HepG2 (cell line): ENCODE results near the gene TMEM198. TPM values are rescaled to one million over a fixed set of nuclear protein-coding genes. Genes with fewer than 3 reads are reported as not detected.

ENCODE experiments used
- BRF2 ChIP-seq: sonication (generic); formaldehyde crosslinking; IDR thresholded peaks from 2 replicates; pipeline ENCODE4 v1.8.1; 2022; ENCODE audit warnings: mild to moderate bottlenecking, missing genetic modification reagents
- HDAC6 ChIP-seq: fragments of 200-600 bp; sonication (generic); IDR thresholded peaks from 2 replicates; pipeline ENCODE4 v1.7.0; 2017; ENCODE audit warnings: mild to moderate bottlenecking, antibody characterized with exemption, low read length, low read depth
- HES4 ChIP-seq: sonication (generic); formaldehyde crosslinking; IDR thresholded peaks from 2 replicates; pipeline ENCODE4 v1.9.0; 2021; ENCODE audit warnings: mild to moderate bottlenecking, missing genetic modification reagents, borderline replicate concordance
- JDP2 ChIP-seq: sonication (generic); formaldehyde crosslinking; IDR thresholded peaks from 2 replicates; pipeline ENCODE4 v1.8.1; 2022; ENCODE audit warnings: missing genetic modification reagents, borderline replicate concordance
- KLF15 ChIP-seq: sonication (generic); formaldehyde crosslinking; IDR thresholded peaks from 2 replicates; pipeline ENCODE4 v1.8.1; 2023; ENCODE audit warnings: borderline replicate concordance, mild to moderate bottlenecking, inconsistent platforms, missing genetic modification reagents, mixed read lengths
- LBX2 ChIP-seq: sonication (generic); formaldehyde crosslinking; IDR thresholded peaks from 2 replicates; pipeline ENCODE4 v1.5.0; 2020; ENCODE audit warnings: missing genetic modification reagents, mild to moderate bottlenecking, borderline replicate concordance
- MAF1 ChIP-seq: sonication (generic); formaldehyde crosslinking; IDR thresholded peaks from 2 replicates; pipeline ENCODE4 v1.5.0; 2020; ENCODE audit warnings: missing genetic modification reagents, borderline replicate concordance
- MIXL1 ChIP-seq: IDR thresholded peaks from 2 replicates; pipeline ENCODE4 v1.6.1; 2016
- PPARG ChIP-seq: conservative IDR thresholded peaks from 2 replicates; pipeline ENCODE4 v1.6.1; 2016; ENCODE audit warnings: missing biosample characterization, missing genetic modification reagents
- SKIL ChIP-seq: sonication (generic); formaldehyde crosslinking; IDR thresholded peaks from 2 replicates; pipeline ENCODE4 v1.8.0; 2022; ENCODE audit warnings: missing genetic modification reagents, mild to moderate bottlenecking, moderate library complexity, borderline replicate concordance
- TCF7 ChIP-seq: sonication (generic); IDR thresholded peaks from 2 replicates; pipeline ENCODE4 v1.6.1; 2016; ENCODE audit warnings: antibody characterized with exemption, low read depth
- THAP9 ChIP-seq: sonication (generic); formaldehyde crosslinking; IDR thresholded peaks from 2 replicates; pipeline ENCODE4; 2020; ENCODE audit warnings: missing genetic modification reagents, mild to moderate bottlenecking, borderline replicate concordance
- TP53 ChIP-seq: sonication (generic); formaldehyde crosslinking; conservative IDR thresholded peaks from 2 replicates; pipeline ENCODE4 v1.4.0; 2020; ENCODE audit warnings: missing genetic modification reagents
- UBTF ChIP-seq: sonication (generic); formaldehyde crosslinking; IDR thresholded peaks from 2 replicates; pipeline ENCODE4 v1.4.0; 2020; ENCODE audit warnings: mild to moderate bottlenecking, missing genetic modification reagents
- ZBTB38 ChIP-seq: sonication (generic); formaldehyde crosslinking; IDR thresholded peaks from 2 replicates; pipeline ENCODE4 v1.5.1; 2020; ENCODE audit warnings: mild to moderate bottlenecking, missing genetic modification reagents
- ZNF275 ChIP-seq: sonication (generic); formaldehyde crosslinking; IDR thresholded peaks from 2 replicates; pipeline ENCODE4 v1.8.0; 2022; ENCODE audit warnings: missing genetic modification reagents, mild to moderate bottlenecking, inconsistent platforms, borderline replicate concordance
- ZNF510 ChIP-seq: sonication (generic); formaldehyde crosslinking; IDR thresholded peaks from 2 replicates; pipeline ENCODE4 v1.4.0; 2020; ENCODE audit warnings: low read depth, mild to moderate bottlenecking, missing genetic modification reagents
- ZNF777 ChIP-seq: sonication (generic); formaldehyde crosslinking; IDR thresholded peaks from 2 replicates; pipeline ENCODE4 v1.4.0; 2020; ENCODE audit warnings: missing genetic modification reagents
- polyA plus RNA-seq, 8 experiments: library from polyadenylated mRNA; depleted of rRNA in 3 of 8; stranded (reverse) in 7 of 8; unstranded in 1 of 8; fragments of >200 nt; fragmentation: Illumina TruSeq in 4 of 8; extraction: Trizol in 4 of 8; gene quantifications; 2 replicates each; pipeline versions ENCODE4 v1.2.1 to v1.2.3, GENCODE V29; 2011 to 2016; ENCODE audit warnings: low read depth in 4 of 8, missing spikeins in 1 of 8, mixed read lengths in 1 of 8; ENCODE audit not compliant: insufficient read depth in 1 of 8
- total RNA-seq, 5 experiments: library from RNA; depleted of rRNA; stranded (reverse); fragments of >200 nt; fragmentation: Illumina TruSeq; extraction: Trizol; gene quantifications; 2 replicates each; pipeline ENCODE4 v1.2.3, GENCODE V29; 2016; ENCODE audit warnings: low read depth in 1 of 5

The TMEM198 gene
- total and polyA plus RNA-seq, 2 of the 13 experiments (the other 11 are each of a cell fraction or from before 2014, with no cell fraction given) = 17.3 to 23.5 TPM

GRCh38 chr2:219597552-219598307 lies 53.9 kb downstream of the TMEM198 start, which contains the start of gene STK11IP (continued):
- peak; percentile 93 for TF ChIP-seq UBTF (CRISPR knock-in tag)
- TF ChIP-seq SKIL (CRISPR knock-in tag) = no peak
- TF ChIP-seq PPARG (CRISPR knock-in tag) = peak; percentile 59; the same call in 1 of the 2 replicates
- peak; percentile 91; the same call in 1 of the 2 replicates for TF ChIP-seq ZNF510 (CRISPR knock-in tag)
- TF ChIP-seq MAF1 = no peak
- TF ChIP-seq HDAC6 = no peak; the same call in 1 of the 2 replicates
- TF ChIP-seq BRF2 (CRISPR knock-in tag) = peak; percentile 12; the same call in 1 of the 2 replicates
- peak; percentile 66 for TF ChIP-seq ZNF275 (CRISPR knock-in tag)
- no peak for TF ChIP-seq JDP2 (CRISPR knock-in tag)
- TF ChIP-seq LBX2 (CRISPR knock-in tag) = 0 out of 2 replicates have a peak, but pooled peaks have one; percentile 79
- 0 out of 2 replicates have a peak, but pooled peaks have one; percentile 42 for TF ChIP-seq HES4 (CRISPR knock-in tag)
- no peak; the same call in 1 of the 2 replicates for TF ChIP-seq ZNF777
- peak; percentile 17; the same call in 1 of the 2 replicates for TF ChIP-seq MIXL1
- TF ChIP-seq KLF15 (CRISPR knock-in tag) = no peak
- TF ChIP-seq ZBTB38 (CRISPR knock-in tag) = peak; percentile 79
- no peak for TF ChIP-seq TCF7
- TF ChIP-seq TP53 (CRISPR knock-in tag) = no peak
- TF ChIP-seq THAP9 (CRISPR knock-in tag) = peak; percentile 97
